HepG2 (cell line): ENCODE results near the gene RPP25L. TPM values are rescaled to one million over a fixed set of nuclear protein-coding genes. Genes with fewer than 3 reads are reported as not detected.
A peak's percentile ranks its signal among the peaks of the same experiment; 100 is the strongest.

Source experiments
- CENPT ChIP-seq: sonication (generic); formaldehyde crosslinking; IDR thresholded peaks from 2 replicates; pipeline ENCODE4 v1.8.0; 2022; ENCODE audit warnings: low read depth, mild to moderate bottlenecking, moderate library complexity, missing genetic modification reagents
- DMTF1 ChIP-seq: sonication (generic); formaldehyde crosslinking; IDR thresholded peaks from 2 replicates; pipeline ENCODE4 v1.4.0; 2020; ENCODE audit warnings: mild to moderate bottlenecking, missing genetic modification reagents
- ETV5 ChIP-seq: IDR thresholded peaks from 2 replicates; pipeline ENCODE4 v1.6.1; 2018; ENCODE audit warnings: missing biosample characterization, missing genetic modification reagents, inconsistent platforms, borderline replicate concordance
- FOXM1 ChIP-seq: sonication (generic); formaldehyde crosslinking; IDR thresholded peaks from 2 replicates; pipeline ENCODE4 v1.5.0; 2020; ENCODE audit warnings: missing genetic modification reagents
- HES4 ChIP-seq: sonication (generic); formaldehyde crosslinking; IDR thresholded peaks from 2 replicates; pipeline ENCODE4 v1.9.0; 2021; ENCODE audit warnings: mild to moderate bottlenecking, missing genetic modification reagents, borderline replicate concordance
- MEIS1 ChIP-seq: sonication (generic); formaldehyde crosslinking; IDR thresholded peaks from 2 replicates; pipeline ENCODE4 v1.9.0; 2021; ENCODE audit warnings: mild to moderate bottlenecking, missing genetic modification reagents, moderate library complexity, borderline replicate concordance
- NFATC3 ChIP-seq: sonication (generic); formaldehyde crosslinking; IDR thresholded peaks from 2 replicates; pipeline ENCODE4 v1.5.1; 2020; ENCODE audit warnings: mild to moderate bottlenecking, missing genetic modification reagents
- ONECUT2 ChIP-seq: sonication (generic); formaldehyde crosslinking; IDR thresholded peaks from 2 replicates; pipeline ENCODE4 v1.4.0; 2020; ENCODE audit warnings: missing genetic modification reagents
- SATB2 ChIP-seq: sonication (generic); formaldehyde crosslinking; IDR thresholded peaks from 2 replicates; pipeline ENCODE4 v1.5.0; 2020; ENCODE audit warnings: missing genetic modification reagents
- SNAPC4 ChIP-seq: sonication (generic); formaldehyde crosslinking; IDR thresholded peaks from 2 replicates; pipeline ENCODE4 v1.4.0; 2020; ENCODE audit warnings: mild to moderate bottlenecking, missing genetic modification reagents
- THAP11 ChIP-seq: IDR thresholded peaks from 2 replicates; pipeline ENCODE4 v1.6.1; 2016; ENCODE audit warnings: missing biosample characterization, missing genetic modification reagents
- ZNF225 ChIP-seq: sonication (generic); formaldehyde crosslinking; IDR thresholded peaks from 2 replicates; pipeline ENCODE4 v1.4.0; 2020; ENCODE audit warnings: mild to moderate bottlenecking, missing genetic modification reagents
- ZNF232 ChIP-seq: sonication (generic); formaldehyde crosslinking; IDR thresholded peaks from 2 replicates; pipeline ENCODE4 v1.4.0; 2020; ENCODE audit warnings: missing genetic modification reagents, borderline replicate concordance
- ZNF253 ChIP-seq: sonication (generic); formaldehyde crosslinking; IDR thresholded peaks from 2 replicates; pipeline ENCODE4 v1.8.0; 2022; ENCODE audit warnings: mild to moderate bottlenecking, missing genetic modification reagents, borderline replicate concordance
- ZNF264 ChIP-seq: sonication (generic); formaldehyde crosslinking; IDR thresholded peaks from 2 replicates; pipeline ENCODE4 v1.4.0; 2020; ENCODE audit warnings: missing genetic modification reagents
- ZNF44 ChIP-seq: sonication (generic); formaldehyde crosslinking; IDR thresholded peaks from 2 replicates; pipeline ENCODE4 v1.5.1; 2020; ENCODE audit warnings: mild to moderate bottlenecking, missing genetic modification reagents
- ZNF563 ChIP-seq: sonication (generic); formaldehyde crosslinking; IDR thresholded peaks from 2 replicates; pipeline ENCODE4 v1.8.0; 2022; ENCODE audit warnings: mild to moderate bottlenecking, moderate library complexity, missing genetic modification reagents
- ZSCAN12 ChIP-seq: sonication (generic); formaldehyde crosslinking; IDR thresholded peaks from 2 replicates; pipeline ENCODE4 v1.9.0; 2021; ENCODE audit warnings: mild to moderate bottlenecking, missing genetic modification reagents
- ZZZ3 ChIP-seq: sonication (generic); formaldehyde crosslinking; IDR thresholded peaks from 2 replicates; pipeline ENCODE4 v1.4.0; 2020; ENCODE audit warnings: missing genetic modification reagents, mild to moderate bottlenecking, borderline replicate concordance
- polyA plus RNA-seq, 8 experiments: library from polyadenylated mRNA; depleted of rRNA in 3 of 8; stranded (reverse) in 7 of 8; unstranded in 1 of 8; fragments of >200 nt; fragmentation: Illumina TruSeq in 4 of 8; extraction: Trizol in 4 of 8; gene quantifications; 2 replicates each; pipeline versions ENCODE4 v1.2.1 to v1.2.3, GENCODE V29; 2011 to 2016; ENCODE audit warnings: low read depth in 4 of 8, missing spikeins in 1 of 8, mixed read lengths in 1 of 8; ENCODE audit not compliant: insufficient read depth in 1 of 8
- total RNA-seq, 5 experiments: library from RNA; depleted of rRNA; stranded (reverse); fragments of >200 nt; fragmentation: Illumina TruSeq; extraction: Trizol; gene quantifications; 2 replicates each; pipeline ENCODE4 v1.2.3, GENCODE V29; 2016; ENCODE audit warnings: low read depth in 1 of 5
- TF ChIP-seq, protein P1 (sequence below): sonication (generic); formaldehyde crosslinking; IDR thresholded peaks from 2 replicates; pipeline ENCODE4 v1.9.0; 2022; ENCODE audit warnings: low read depth, missing genetic modification reagents

Gene RPP25L
- total and polyA plus RNA-seq, 2 of the 13 experiments (the other 11 are each of a cell fraction or from before 2014, with no cell fraction given), result 24.5 to 27.3 TPM

DNA sequence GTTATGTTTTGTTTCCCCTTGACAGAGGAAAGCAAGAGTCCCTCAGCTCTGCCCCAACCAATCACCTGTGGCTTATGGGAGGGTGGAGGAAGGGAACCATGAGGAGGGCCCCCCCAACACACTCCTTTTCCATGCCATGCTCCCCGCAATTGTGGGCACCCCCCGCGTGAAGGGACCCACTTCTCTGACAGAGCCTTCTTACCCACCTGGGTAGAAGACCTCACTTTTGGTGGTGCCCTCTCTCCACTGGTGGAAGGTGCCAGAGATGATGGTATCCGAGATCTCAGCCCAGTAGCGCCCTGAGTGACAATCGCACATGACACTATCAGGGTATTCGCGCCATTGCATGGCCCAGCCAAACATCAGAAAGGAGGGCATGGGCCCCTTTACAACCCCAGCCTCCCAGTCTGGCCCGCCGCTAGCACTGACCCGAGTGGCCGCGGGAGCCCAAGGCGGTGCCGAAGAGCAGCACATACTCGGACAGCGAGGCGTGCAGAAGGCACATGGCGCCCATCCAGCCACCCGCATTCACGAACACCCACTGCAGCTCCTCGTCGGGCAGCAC, 25.0 kb upstream of the RPP25L start (continued):
- TF ChIP-seq DMTF1 (CRISPR knock-in tag) (peak; percentile 52; the same call in 1 of the 2 replicates), NFATC3 (CRISPR knock-in tag) (peak; percentile 74; the same call in 1 of the 2 replicates), ETV5 (CRISPR knock-in tag) (no peak), ZNF225 (CRISPR knock-in tag) (0 out of 2 replicates have a peak, but pooled peaks have one; percentile 16), SATB2 (0 out of 2 replicates have a peak, but pooled peaks have one; percentile 72), ONECUT2 (CRISPR knock-in tag) (0 out of 2 replicates have a peak, but pooled peaks have one; percentile 44), ZNF264 (CRISPR knock-in tag) (0 out of 2 replicates have a peak, but pooled peaks have one; percentile 46), ZNF232 (CRISPR knock-in tag) (peak; percentile 85; the same call in 1 of the 2 replicates), THAP11 (CRISPR knock-in tag) (no peak), FOXM1 (CRISPR knock-in tag) (0 out of 2 replicates have a peak, but pooled peaks have one; percentile 8), MEIS1 (no peak; the same call in 1 of the 2 replicates), SNAPC4 (0 out of 2 replicates have a peak, but pooled peaks have one; percentile 32), ZZZ3 (CRISPR knock-in tag) (no peak), ZNF563 (CRISPR knock-in tag) (peak; percentile 92; the same call in 1 of the 2 replicates), ZNF44 (CRISPR knock-in tag) (0 out of 2 replicates have a peak, but pooled peaks have one; percentile 75), ZNF253 (peak; percentile 34; the same call in 1 of the 2 replicates), HES4 (CRISPR knock-in tag) (peak; percentile 94; the same call in 1 of the 2 replicates), ZSCAN12 (CRISPR knock-in tag) (0 out of 2 replicates have a peak, but pooled peaks have one; percentile 1), CENPT (CRISPR knock-in tag) (peak; percentile 75; the same call in 1 of the 2 replicates)
- TF ChIP-seq, protein P1, sequence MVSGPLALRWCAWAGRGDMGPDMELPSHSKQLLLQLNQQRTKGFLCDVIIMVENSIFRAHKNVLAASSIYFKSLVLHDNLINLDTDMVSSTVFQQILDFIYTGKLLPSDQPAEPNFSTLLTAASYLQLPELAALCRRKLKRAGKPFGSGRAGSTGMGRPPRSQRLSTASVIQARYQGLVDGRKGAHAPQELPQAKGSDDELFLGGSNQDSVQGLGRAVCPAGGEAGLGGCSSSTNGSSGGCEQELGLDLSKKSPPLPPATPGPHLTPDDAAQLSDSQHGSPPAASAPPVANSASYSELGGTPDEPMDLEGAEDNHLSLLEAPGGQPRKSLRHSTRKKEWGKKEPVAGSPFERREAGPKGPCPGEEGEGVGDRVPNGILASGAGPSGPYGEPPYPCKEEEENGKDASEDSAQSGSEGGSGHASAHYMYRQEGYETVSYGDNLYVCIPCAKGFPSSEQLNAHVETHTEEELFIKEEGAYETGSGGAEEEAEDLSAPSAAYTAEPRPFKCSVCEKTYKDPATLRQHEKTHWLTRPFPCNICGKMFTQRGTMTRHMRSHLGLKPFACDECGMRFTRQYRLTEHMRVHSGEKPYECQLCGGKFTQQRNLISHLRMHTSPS (CRISPR knock-in tag), result peak; percentile 24; the same call in 1 of the 2 replicates
